ENCODE results near the gene LAIR1.

The LAIR1 gene

DNA sequence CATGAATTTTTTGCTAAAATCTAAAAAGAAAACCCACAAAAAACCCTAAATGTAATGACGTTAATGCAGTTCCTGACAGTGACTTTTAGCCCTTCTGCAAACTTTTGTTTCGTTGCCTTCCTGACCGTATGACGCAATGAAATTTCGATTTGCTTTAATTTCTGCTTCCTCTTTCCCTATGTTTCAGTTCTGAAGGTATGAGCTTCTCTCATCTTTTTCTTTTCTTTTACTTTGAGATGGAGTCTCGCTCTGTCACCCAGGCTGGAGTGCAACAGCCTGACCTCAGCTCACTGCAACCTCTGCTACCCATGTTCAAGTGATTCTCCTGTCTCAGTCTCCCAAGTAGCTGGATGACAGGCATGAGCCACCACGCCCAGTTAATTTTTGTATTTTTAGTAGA lies 45.7 kb downstream of the LAIR1 start:
- DNase-seq (ENCODE audit: low spot score) (no peak), FAIRE-seq (no peak)

DNA sequence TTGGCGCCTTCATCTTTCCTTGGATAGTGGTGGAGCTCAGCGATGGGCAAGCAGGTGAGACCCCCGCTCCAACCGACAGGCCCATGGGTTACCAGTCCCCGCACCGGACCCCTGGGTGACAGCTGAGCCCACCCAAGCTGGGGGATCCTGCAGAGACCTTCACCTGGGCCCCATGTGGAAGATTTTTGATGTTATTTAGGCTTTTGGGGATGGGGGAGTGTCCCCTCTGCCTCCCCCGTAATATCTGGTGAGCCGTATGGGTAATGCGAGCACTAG lies 46.8 kb downstream of the LAIR1 start:
- DNase-seq (ENCODE audit: low spot score) (no peak), FAIRE-seq (no peak)

- no peak for FAIRE-seq
Observed at GRCh38 chr19:54317108-54317964, 47.4 kb downstream of the LAIR1 start.

GRCh38 chr19:54316746-54317107 lies 48.0 kb downstream of the LAIR1 start:
- FAIRE-seq (no peak), DNase-seq (ENCODE audit: low spot score) (no peak)

More at GRCh38 chr19:54317108-54317964, 47.4 kb downstream of the LAIR1 start:
- DNase-seq (ENCODE audit: low spot score) = no peak

GRCh38 chr19:54315956-54316355 lies 48.8 kb downstream of the LAIR1 start:
- FAIRE-seq = no peak
- DNase-seq (ENCODE audit: low spot score) = no peak

- DNase-seq (ENCODE audit: low spot score) = no peak
- FAIRE-seq = no peak
Observed at GRCh38 chr19:54312436-54313377, 52.0 kb downstream of the LAIR1 start, which contains the start of gene LILRA5. Gene LILRA5, minus strand, starts transcription at chr19:54313166. Its CDS starts 147 bp downstream, at chr19:54313019.

DNA sequence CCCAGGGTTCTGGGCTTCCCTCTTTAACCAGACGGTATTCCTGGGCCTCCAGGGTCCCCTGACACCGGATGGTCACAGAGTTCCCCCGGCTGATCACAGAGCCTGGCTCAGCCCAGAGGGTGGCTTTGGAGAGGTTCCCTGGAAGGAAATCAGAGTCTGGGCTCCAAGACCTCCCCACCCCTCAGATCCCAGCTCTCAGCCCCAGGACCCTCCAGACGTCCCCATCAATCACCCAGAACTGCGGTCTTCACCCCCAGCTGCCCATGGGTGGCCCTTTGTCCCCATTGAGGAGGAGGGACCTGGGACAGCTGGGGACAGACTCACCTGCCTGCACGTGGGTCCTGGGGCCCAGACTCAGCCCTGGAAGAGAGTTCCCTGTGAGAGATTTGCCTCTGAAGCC lies 52.7 kb downstream of the LAIR1 start:
- FAIRE-seq (no peak), DNase-seq (ENCODE audit: low spot score) (no peak)

GRCh38 chr19:54311486-54311885 lies 53.2 kb downstream of the LAIR1 start:
- DNase-seq (ENCODE audit: low spot score) (no peak), FAIRE-seq (no peak)

GRCh38 chr19:54310543-54310942 lies 54.2 kb downstream of the LAIR1 start:
- no peak for FAIRE-seq

DNA sequence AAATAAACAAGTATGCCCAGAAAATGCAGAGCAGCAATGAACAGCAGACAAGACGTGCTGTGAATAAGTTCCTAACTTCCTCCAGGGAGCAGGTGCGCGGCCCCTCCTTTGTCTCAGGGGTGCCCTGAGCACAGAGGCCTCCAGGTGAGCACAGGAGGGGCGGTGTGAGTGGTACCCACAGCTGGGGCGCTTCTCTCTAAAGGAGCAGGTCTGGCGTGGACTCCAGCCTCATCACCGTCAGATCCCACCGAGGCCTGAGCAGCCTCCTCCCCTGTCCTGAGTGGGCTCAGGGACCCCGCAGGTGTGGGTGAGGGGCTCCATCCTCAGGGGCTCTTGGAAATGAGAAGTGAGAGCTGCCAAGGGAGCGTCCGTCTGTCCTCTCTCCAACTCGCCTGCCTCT lies 54.9 kb downstream of the LAIR1 start:
- no peak for FAIRE-seq
- no peak for DNase-seq (ENCODE audit: low spot score)

More at GRCh38 chr19:54310543-54310942, 54.2 kb downstream of the LAIR1 start:
- no peak for DNase-seq (ENCODE audit: low spot score)

DNA sequence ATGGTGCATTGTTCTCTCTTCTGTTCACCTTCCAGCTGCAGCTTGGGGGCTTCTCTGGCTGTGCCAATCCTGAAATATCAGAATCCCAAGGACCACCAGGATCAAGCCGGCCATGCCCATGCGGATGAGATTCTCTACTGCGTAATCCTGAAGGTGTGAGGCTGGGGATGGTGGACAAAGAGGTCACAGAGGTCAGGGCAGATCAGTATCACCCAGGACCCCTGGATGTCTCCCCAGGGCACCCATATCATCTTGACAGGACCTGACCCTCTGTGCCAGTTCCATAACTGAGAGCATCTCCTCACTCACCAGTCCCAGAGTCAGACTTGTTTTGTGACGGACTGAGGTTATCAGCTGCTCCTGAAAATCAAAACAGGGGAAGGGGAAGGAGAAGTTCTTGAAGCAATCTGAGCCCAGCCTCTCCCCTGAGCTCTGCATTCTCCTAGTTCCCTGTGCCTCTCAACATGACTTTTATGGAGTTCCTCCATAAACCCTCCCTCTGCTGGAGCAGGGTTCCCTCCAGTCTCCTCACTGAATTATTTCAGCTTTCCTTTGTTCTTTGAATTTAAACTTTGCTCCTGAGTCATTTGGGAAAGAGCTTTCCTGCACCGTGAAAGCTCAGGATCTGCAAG lies 57.2 kb downstream of the LAIR1 start:
- no peak for FAIRE-seq
- no peak for DNase-seq (ENCODE audit: low spot score)

DNA sequence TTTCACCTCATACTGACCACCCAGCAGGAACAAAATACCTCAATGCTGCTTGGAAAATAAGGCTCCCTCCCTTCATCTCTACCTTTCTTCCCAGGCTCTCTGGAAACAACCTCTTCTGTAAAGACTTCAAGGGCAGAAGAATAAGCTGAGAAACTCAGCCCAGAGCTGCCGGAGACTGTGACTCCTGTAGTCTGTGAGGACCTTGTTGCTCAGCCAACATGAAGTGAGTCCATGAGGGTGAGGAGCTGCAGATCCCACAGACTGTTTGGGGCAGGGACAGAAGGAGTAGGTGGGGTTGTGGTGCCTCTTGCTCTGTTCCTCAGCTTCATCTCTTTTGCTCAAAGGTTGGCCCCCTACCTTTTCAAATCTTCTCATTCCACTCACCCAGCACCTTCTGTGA lies 59.6 kb downstream of the LAIR1 start:
- DNase-seq (ENCODE audit: low spot score) (no peak), FAIRE-seq (no peak)

DNA sequence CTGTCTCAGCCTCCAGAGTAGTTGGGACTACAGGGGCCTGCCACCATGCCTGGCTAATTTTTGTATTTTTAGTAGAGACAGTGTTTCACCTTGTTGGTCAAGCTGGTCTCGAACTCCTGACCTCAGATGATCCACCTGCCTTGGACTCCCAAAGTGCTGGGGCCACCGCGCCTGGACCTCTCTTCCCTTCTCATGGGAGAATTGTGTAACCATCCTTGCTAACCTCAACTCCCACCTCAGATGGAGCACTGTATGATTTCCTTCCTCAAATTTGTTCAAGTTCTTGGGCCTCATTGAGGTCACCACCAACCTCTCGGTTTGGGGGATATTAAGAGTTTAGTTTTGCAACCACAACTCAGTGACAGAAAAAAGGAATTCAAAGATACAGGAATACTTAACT lies 62.5 kb downstream of the LAIR1 start:
- no peak for FAIRE-seq
- no peak for DNase-seq (ENCODE audit: low spot score)

Data from urothelium cell line (cell line).